ACHN (cell line): ENCODE data around the gene KRT8.
"Not testable (repeated sequence)": the region's sequence is repeated elsewhere in the genome, so short reads cannot be mapped to it uniquely, and the experiment has no call there.

ENCODE experiments used
- DNase-seq: peaks from one replicate; pipeline ENCODE4 v3.0.0-alpha.2; 2015
- in situ Hi-C: cut with HindIII; loops from 2 replicates; pipeline ENCODE4 v1.10.0; 2017; ENCODE audit warnings: low sequenced_read_pairs, low pct_ligation_motif_present, low pct_unique_long_range_greater_than_20kb

KRT8 gene

GRCh38 chr12:52865090-52865944 lies 39.6 kb downstream of the KRT8 start:
- peak; percentile 87 for DNase-seq
- in situ Hi-C loops = loop anchor here (25.0 kb wide), 1 partner anchor 278 kb away; no protein-coding TSS in a partner anchor

GRCh38 chr12:52862023-52862422 lies 42.9 kb downstream of the KRT8 start:
- in situ Hi-C loops = loop anchor here (25.0 kb wide), 1 partner anchor 275 kb away; no protein-coding TSS in a partner anchor
- DNase-seq = no peak

DNA sequence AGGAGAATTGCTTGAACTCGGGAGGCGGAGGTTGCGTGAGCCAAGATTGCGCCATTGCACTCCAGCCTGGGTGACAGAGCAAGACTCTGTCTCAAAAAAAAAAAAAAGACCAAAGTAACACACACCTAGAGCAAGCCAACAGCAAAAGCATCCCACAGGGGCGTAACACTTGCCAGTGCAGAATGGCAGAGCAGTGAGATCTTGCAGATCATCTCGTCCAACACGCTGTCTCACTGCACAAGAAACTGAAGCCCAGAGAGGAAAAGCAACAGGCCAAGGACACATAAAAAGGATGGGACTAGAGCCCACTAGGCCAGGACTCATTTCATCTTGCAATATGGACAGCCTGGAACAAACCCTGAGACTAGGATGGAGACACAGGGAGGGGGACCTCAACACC lies 43.4 kb downstream of the KRT8 start:
- in situ Hi-C loops = loop anchor here (25.0 kb wide), 1 partner anchor 274 kb away; no protein-coding TSS in a partner anchor
- no peak for DNase-seq

DNA sequence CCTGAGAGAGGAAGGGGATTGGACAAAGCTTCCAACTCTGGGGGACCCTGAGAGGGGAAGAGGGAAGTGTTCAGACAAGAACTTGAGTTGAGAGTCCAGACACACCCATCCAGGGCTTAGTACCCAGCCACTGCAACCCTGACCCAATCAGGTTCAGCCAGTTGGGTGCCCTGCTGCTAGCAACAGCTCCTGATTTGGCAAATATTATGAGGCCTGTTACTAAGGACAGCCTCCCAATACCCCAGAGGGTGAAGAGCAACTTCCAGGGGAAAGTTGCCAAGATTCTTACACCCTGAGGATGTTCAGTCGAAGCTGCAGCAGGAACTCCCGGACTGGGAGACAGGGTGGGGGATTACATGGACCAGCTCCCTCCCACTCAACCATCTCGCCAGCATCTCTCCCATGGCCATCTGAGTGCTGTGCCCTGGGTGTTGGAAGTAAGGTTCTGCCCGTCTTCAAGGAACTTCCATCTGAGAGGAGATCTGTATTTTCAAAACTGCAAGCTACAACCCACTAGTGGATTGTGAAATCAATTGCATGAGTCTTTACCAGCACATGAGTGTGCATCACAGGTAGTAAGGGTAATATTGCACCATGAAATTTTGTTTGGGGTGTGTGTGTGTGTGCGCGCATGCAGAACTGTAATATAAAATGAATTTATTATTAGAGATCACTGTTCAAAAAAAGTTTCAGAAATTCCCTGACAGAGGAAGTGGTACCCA lies 44.6 kb downstream of the KRT8 start:
- peak; percentile 37 for DNase-seq

GRCh38 chr12:52857500-52857899 lies 47.4 kb downstream of the KRT8 start:
- in situ Hi-C loops = loop anchor here (25.0 kb wide), 1 partner anchor 270 kb away; no protein-coding TSS in a partner anchor
- DNase-seq = no peak

More for the DNA sequence above, 44.6 kb downstream of the KRT8 start:
- in situ Hi-C loops = loop anchor here (25.0 kb wide), 1 partner anchor 273 kb away; no protein-coding TSS in a partner anchor

GRCh38 chr12:52856787-52857186 lies 48.1 kb downstream of the KRT8 start:
- in situ Hi-C loops = loop anchor here (25.0 kb wide), 1 partner anchor 269 kb away; no protein-coding TSS in a partner anchor

GRCh38 chr12:52856077-52856476 lies 48.8 kb downstream of the KRT8 start:
- not testable (repeated sequence) for DNase-seq
- in situ Hi-C loops = loop anchor here (25.0 kb wide), 1 partner anchor 269 kb away; no protein-coding TSS in a partner anchor

More at GRCh38 chr12:52856787-52857186, 48.1 kb downstream of the KRT8 start:
- DNase-seq = no peak

DNA sequence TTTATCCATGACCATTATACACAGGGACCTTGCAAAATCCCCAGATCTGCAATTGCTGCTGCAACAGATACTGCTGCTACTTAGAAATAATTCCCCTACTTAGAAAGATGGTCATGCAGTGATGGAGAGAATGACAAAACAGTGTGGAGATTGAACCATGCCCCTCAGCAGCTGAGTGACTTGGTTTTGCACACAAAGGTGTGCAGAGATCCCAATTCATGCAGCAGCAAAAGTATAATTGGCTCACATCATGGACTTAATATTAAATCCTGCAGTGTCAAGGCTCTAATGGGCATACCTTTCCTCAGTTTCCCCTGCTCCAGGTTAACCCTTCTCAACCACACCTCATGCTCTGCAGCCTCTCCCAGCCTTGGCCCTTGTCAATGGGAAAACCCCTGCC lies 53.1 kb downstream of the KRT8 start:
- DNase-seq = no peak
- in situ Hi-C loops = loop anchor here (25.0 kb wide), 1 partner anchor 264 kb away; no protein-coding TSS in a partner anchor

- DNase-seq = no peak
- in situ Hi-C loops = loop anchor here (25.0 kb wide), 1 partner anchor 263 kb away; no protein-coding TSS in a partner anchor
These were observed 54.2 kb downstream of the KRT8 start for GRCh38 chr12:52850681-52851080.

GRCh38 chr12:52849511-52849910 lies 55.4 kb downstream of the KRT8 start:
- DNase-seq = no peak
- in situ Hi-C loops = no loop called here

- DNase-seq = no peak
- in situ Hi-C loops = no loop called here
These were observed 56.1 kb downstream of the KRT8 start, which contains the start of gene KRT78 for GRCh38 chr12:52848661-52849255. KRT78 (minus strand) TSS chr12:52848994; CDS start chr12:52848930, 64 bp downstream.

DNA sequence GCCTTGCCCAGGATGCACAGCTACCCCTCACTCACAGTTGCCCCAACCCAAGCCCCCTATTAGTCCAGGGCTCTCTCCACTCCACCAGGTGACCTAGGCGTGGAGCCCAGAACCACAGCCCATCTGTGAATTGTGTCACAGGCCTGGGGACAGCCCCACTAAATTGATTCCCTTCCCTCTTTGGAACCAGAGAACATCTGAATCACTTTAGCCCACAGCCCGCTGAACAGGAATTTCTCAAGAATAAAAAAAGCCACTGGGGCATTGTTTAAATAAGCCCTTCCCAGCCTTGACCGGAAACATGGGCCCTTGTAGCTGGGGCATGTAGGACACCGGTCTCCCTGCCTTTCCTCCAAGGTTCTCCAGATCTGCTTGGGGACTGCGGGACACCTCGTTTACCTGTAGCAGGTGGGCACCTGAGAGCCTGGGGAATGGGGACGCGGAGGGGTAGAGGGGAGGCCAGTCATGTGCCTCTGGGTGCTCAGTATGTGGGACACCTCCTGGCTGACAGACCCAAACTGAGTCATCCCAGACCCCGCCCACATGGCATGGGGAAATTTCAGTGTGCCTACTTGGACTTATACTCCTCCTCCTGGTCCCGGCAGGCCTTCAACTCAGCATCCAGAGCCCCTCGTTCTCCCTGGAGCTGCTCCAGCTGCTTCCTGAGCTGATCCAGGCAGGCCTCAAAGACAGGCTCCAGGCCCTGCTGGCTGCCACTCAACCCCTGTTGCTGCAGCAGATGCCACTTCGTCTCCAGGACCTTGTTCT lies 57.4 kb downstream of the KRT8 start:
- in situ Hi-C loops = no loop called here
- DNase-seq = peak; percentile 42
